Mucosa of rectum (tissue), 2 donors: ENCODE data around the gene CFAP221.

Experiments used
- H3K27ac ChIP-seq, 2 donors: one replicate each; pipeline ENCODE4 v1.7.0; 2013; ENCODE audit warnings: inconsistent platforms in 2 of 2, low read depth in 2 of 2, low read length in 2 of 2
- H3K27me3 ChIP-seq, 2 donors: one replicate each; pipeline ENCODE4 v1.7.0; 2013; ENCODE audit warnings: low read length in 2 of 2; ENCODE audit not compliant: control insufficient read depth in 2 of 2, insufficient read depth in 2 of 2
- H3K36me3 ChIP-seq, 2 donors: one replicate each; pipeline ENCODE4 v1.7.0; 2013; ENCODE audit warnings: low read length in 2 of 2; ENCODE audit not compliant: control insufficient read depth in 2 of 2, insufficient read depth in 2 of 2
- H3K4me1 ChIP-seq, 2 donors: one replicate each; pipeline ENCODE4 v1.7.0; 2013; ENCODE audit warnings: low read length in 2 of 2, mild to moderate bottlenecking in 1 of 2; ENCODE audit not compliant: control insufficient read depth in 2 of 2, insufficient read depth in 2 of 2
- H3K4me3 ChIP-seq, 2 donors: one replicate each; pipeline ENCODE4 v1.7.0; 2013; ENCODE audit warnings: low read length in 2 of 2
- H3K9ac ChIP-seq, 2 donors: one replicate each; pipeline ENCODE4 v1.7.0; 2013; ENCODE audit warnings: low read length in 2 of 2, low read depth in 1 of 2, mild to moderate bottlenecking in 1 of 2
- H3K9me3 ChIP-seq, 2 donors: one replicate each; pipeline ENCODE4 v1.7.0; 2013; ENCODE audit warnings: low read length in 2 of 2; ENCODE audit not compliant: control insufficient read depth in 2 of 2
- donor health status: healthy.
- donor health status: Normal muscosa, but diverticular disease.

The CFAP221 gene

DNA sequence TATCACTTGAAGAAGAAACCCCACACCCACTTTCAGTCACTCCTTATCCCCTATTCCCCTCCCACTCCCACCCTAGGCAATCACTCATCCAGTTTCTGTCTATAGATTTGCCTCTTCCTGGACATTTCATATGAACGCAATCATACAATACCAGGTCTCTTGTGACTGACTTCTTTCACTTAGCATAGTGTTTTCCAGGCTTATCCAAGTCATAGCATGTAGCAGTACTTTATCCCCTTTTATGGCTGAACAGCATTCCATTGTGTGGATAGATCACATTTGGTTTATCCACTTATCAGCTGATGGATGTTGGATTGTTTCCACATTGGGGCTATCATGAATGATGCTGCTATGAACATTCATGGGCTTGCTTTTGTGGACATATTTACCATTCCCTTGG is 6.6 kb downstream of the CFAP221 start:
- no peaks in the 10 kb centered on the region for H3K4me1 ChIP-seq
- H3K27me3 ChIP-seq = peaks cover 0 to 2% of the 10 kb centered on the region in 2 donors
- H3K27ac ChIP-seq = no peak overlapping the region
- no peaks in the 10 kb centered on the region for H3K36me3 ChIP-seq
- no peak overlapping the region for H3K4me3 ChIP-seq
- H3K9ac ChIP-seq = no peak overlapping the region
- H3K9me3 ChIP-seq = no peaks in the 10 kb centered on the region

GRCh38 chr2:119552902-119553301 is 8.7 kb downstream of the CFAP221 start:
- no peaks in the 10 kb centered on the region for H3K36me3 ChIP-seq
- no peak overlapping the region for H3K4me3 ChIP-seq
- H3K27ac ChIP-seq = no peak overlapping the region
- no peak overlapping the region for H3K9ac ChIP-seq
- peaks cover 0 to 2% of the 10 kb centered on the region in 2 donors for H3K27me3 ChIP-seq
- no peaks in the 10 kb centered on the region for H3K4me1 ChIP-seq
- no peaks in the 10 kb centered on the region for H3K9me3 ChIP-seq

GRCh38 chr2:119553687-119554344 is 9.6 kb downstream of the CFAP221 start:
- Histone ChIP-seq H3K4me3 (no peak overlapping the region), H3K27ac (no peak overlapping the region), H3K4me1 (no peaks in the 10 kb centered on the region), H3K36me3 (no peaks in the 10 kb centered on the region), H3K27me3 (peaks cover 0 to 2% of the 10 kb centered on the region in 2 donors), H3K9me3 (no peaks in the 10 kb centered on the region), H3K9ac (no peak overlapping the region)

GRCh38 chr2:119565481-119565880 is 21.2 kb downstream of the CFAP221 start:
- no peaks in the 10 kb centered on the region for H3K27me3 ChIP-seq
- H3K9me3 ChIP-seq = no peaks in the 10 kb centered on the region
- no peak overlapping the region for H3K9ac ChIP-seq
- no peak overlapping the region for H3K27ac ChIP-seq
- no peaks in the 10 kb centered on the region for H3K36me3 ChIP-seq
- no peak overlapping the region for H3K4me3 ChIP-seq
- H3K4me1 ChIP-seq = no peaks in the 10 kb centered on the region

DNA sequence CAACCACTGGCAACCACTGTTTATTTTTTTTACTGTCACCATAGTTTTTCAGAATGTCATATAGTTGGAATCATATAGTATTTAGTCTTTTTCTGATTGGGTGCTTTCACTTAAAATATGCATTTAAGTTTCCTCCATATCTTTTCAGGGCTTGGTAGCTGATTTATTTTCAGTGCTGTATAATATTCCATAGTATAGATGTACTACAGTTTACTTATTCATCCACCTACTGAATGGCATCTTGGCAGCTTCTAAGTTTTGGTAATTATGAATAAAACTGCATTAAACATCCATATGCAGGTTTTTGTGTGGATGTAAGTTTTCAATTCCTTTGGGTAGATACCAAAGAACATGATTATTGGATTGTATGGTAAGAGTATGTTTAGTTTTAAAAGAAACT is 23.0 kb downstream of the CFAP221 start:
- no peak overlapping the region for H3K27ac ChIP-seq
- no peaks in the 10 kb centered on the region for H3K4me1 ChIP-seq
- H3K4me3 ChIP-seq = no peak overlapping the region
- no peaks in the 10 kb centered on the region for H3K36me3 ChIP-seq
- no peaks in the 10 kb centered on the region for H3K9me3 ChIP-seq
- no peaks in the 10 kb centered on the region for H3K27me3 ChIP-seq
- H3K9ac ChIP-seq = no peak overlapping the region

- no peaks in the 10 kb centered on the region for H3K4me1 ChIP-seq
- H3K9ac ChIP-seq = no peak overlapping the region
- H3K36me3 ChIP-seq = no peaks in the 10 kb centered on the region
- no peaks in the 10 kb centered on the region for H3K9me3 ChIP-seq
- no peaks in the 10 kb centered on the region for H3K27me3 ChIP-seq
- no peak overlapping the region for H3K27ac ChIP-seq
- no peak overlapping the region for H3K4me3 ChIP-seq
These were observed 30.0 kb downstream of the CFAP221 start for GRCh38 chr2:119574108-119574815.

DNA sequence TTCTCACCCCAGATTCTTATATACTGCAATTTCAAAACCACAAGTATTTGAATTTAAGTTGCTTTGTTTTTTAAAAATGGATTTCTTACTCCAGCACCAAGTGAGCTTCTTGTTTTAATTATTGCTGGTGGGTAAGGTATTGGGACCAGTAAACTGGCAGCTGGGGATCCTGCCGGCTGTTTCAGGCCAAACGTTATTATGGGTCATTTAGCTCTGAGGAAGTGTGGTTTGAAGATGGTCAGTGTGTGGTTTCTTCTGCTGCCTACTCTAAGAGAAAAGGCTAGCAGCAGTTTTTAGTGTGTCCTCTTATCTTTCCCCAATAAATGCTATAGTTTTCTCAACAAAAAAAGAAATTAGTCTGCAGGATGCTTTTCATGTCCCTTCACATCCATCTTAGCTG is 30.6 kb downstream of the CFAP221 start:
- no peak overlapping the region for H3K9ac ChIP-seq
- H3K27ac ChIP-seq = no peak overlapping the region
- H3K27me3 ChIP-seq = no peaks in the 10 kb centered on the region
- H3K9me3 ChIP-seq = no peaks in the 10 kb centered on the region
- no peaks in the 10 kb centered on the region for H3K36me3 ChIP-seq
- H3K4me3 ChIP-seq = no peak overlapping the region
- no peaks in the 10 kb centered on the region for H3K4me1 ChIP-seq

DNA sequence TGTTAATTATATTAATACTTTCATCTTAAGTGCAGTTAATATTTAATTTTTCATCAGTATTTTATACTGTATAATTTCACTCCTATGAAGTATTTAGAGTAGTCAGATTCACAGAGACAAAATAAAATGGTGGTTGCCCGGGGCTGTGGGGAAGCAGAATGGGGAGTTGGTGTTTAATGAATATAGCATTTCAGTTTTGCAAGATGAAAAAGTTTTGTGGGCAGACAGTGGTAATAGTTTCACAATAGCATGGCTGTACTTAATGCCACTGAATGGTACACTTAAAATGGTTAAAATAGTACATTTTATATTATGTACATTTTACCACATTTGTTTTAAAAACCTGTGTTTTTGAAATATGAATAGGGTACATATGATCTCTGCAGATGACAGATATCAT is 31.2 kb downstream of the CFAP221 start:
- no peak overlapping the region for H3K27ac ChIP-seq
- H3K27me3 ChIP-seq = no peaks in the 10 kb centered on the region
- no peak overlapping the region for H3K4me3 ChIP-seq
- no peaks in the 10 kb centered on the region for H3K4me1 ChIP-seq
- H3K36me3 ChIP-seq = no peaks in the 10 kb centered on the region
- no peaks in the 10 kb centered on the region for H3K9me3 ChIP-seq
- no peak overlapping the region for H3K9ac ChIP-seq

GRCh38 chr2:119579424-119580295 is 35.4 kb downstream of the CFAP221 start:
- Histone ChIP-seq H3K9me3 (no peaks in the 10 kb centered on the region), H3K4me3 (no peak overlapping the region), H3K9ac (no peak overlapping the region), H3K27ac (no peak overlapping the region), H3K4me1 (no peaks in the 10 kb centered on the region), H3K36me3 (no peaks in the 10 kb centered on the region), H3K27me3 (no peaks in the 10 kb centered on the region)

DNA sequence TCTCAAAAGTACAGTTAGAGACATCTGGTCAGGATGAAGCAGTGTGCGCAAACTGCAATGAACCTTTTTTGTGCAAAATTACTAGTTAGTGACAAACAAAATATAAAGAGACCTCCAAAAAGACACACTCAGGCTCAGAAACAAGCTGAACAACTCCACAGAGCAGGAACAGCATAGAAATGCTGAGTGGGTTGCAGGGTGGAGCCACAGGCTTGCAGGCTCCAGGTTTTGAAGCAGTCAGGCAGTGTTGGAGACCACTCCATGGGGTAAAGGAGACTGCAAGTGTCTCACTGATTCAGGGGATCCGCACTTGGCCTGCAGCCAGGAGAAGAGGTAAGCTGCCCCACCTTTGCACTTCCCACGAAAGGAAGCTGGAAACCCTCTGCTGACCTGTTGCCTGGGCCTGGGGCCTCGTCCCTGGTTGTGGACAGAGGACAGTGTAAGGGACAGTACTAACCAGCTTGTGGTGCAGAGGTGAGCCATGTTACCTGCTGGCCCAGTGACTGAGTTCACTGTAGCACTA is 36.4 kb downstream of the CFAP221 start:
- no peaks in the 10 kb centered on the region for H3K9me3 ChIP-seq
- no peak overlapping the region for H3K9ac ChIP-seq
- H3K27me3 ChIP-seq = no peaks in the 10 kb centered on the region
- H3K27ac ChIP-seq = no peak overlapping the region
- H3K4me3 ChIP-seq = no peak overlapping the region
- no peaks in the 10 kb centered on the region for H3K36me3 ChIP-seq
- H3K4me1 ChIP-seq = no peaks in the 10 kb centered on the region
